HEK293 (cell line): ENCODE data around the gene BCAS3.

Source experiments
- CTCF ChIA-PET: fragments of 350-600 bp; formaldehyde crosslinking; extraction: SDS; loops from one replicate; lab custom pipeline; 2021; ENCODE audit warnings: antibody characterized with exemption; lab: Yijun Ruan, JAX
- POLR2A ChIA-PET: fragments of 300-600 bp; formaldehyde crosslinking; extraction: SDS; loops from one replicate; lab custom pipeline; 2020; ENCODE audit warnings: antibody characterized with exemption, inconsistent platforms; lab: Yijun Ruan, JAX
- H3K27ac ChIP-seq: fragments of 200-500 bp; sonication (Bioruptor generic); 2 replicates; pipeline ENCODE4 v1.5.1; 2014; ENCODE audit warnings: low read depth, low read length, control low read depth, inconsistent platforms; ENCODE audit errors: extremely low read depth
- H3K36me3 ChIP-seq, 2 experiments: fragments of 200-500 bp in 1 of 2; sonication (Bioruptor generic) in 1 of 2; 1 replicate in 1 of 2; 2 replicates in 1 of 2; pipeline ENCODE4 v1.5.1; 2014 to 2017; ENCODE audit warnings: inconsistent platforms in 2 of 2, low read length in 2 of 2; ENCODE audit not compliant: control insufficient read depth in 2 of 2, insufficient read depth in 1 of 2
- H3K4me1 ChIP-seq: fragments of 200-500 bp; sonication (Bioruptor generic); 2 replicates; pipeline ENCODE4 v1.5.1; 2014; ENCODE audit warnings: mild to moderate bottlenecking, low read length, inconsistent platforms; ENCODE audit not compliant: control insufficient read depth, insufficient read depth
- H3K4me3 ChIP-seq: 2 replicates; pipeline ENCODE4 v1.5.1; 2011; ENCODE audit warnings: low read depth, mild to moderate bottlenecking, control low read depth, low read length, moderate library complexity
- H3K9me3 ChIP-seq: fragments of 200-500 bp; sonication (Bioruptor generic); 2 replicates; pipeline ENCODE4 v1.5.1; 2014; ENCODE audit warnings: low read depth, low read length, inconsistent platforms; ENCODE audit not compliant: control insufficient read depth, insufficient read depth
- GLI4 ChIP-seq: fragments of 450-650 bp; formaldehyde crosslinking; IDR thresholded peaks from 2 replicates; pipeline ENCODE4 v1.5.1; 2016; ENCODE audit warnings: missing biosample characterization, missing genetic modification characterization
- HOXA7 ChIP-seq: sonication (generic); formaldehyde crosslinking; IDR thresholded peaks from 2 replicates; pipeline ENCODE4 v1.8.1; 2022; ENCODE audit warnings: missing genetic modification reagents, borderline replicate concordance
- HOXC10 ChIP-seq: sonication (generic); formaldehyde crosslinking; IDR thresholded peaks from 2 replicates; pipeline ENCODE4 v1.8.1; 2023; ENCODE audit warnings: mild to moderate bottlenecking, missing genetic modification reagents
- KLF1 ChIP-seq: fragments of 450-650 bp; formaldehyde crosslinking; IDR thresholded peaks from 2 replicates; pipeline ENCODE4 v1.5.1; 2016; ENCODE audit warnings: missing biosample characterization, missing genetic modification characterization
- OVOL3 ChIP-seq: fragments of 450-650 bp; formaldehyde crosslinking; IDR thresholded peaks from 2 replicates; pipeline ENCODE4 v1.5.1; 2016; ENCODE audit warnings: missing biosample characterization, missing genetic modification characterization
- SCRT1 ChIP-seq: fragments of 450-650 bp; formaldehyde crosslinking; IDR thresholded peaks from 2 replicates; pipeline ENCODE4 v1.5.1; 2016; ENCODE audit warnings: missing biosample characterization, missing genetic modification characterization, borderline replicate concordance
- SCRT2 ChIP-seq: fragments of 450-650 bp; formaldehyde crosslinking; IDR thresholded peaks from 2 replicates; pipeline ENCODE4 v1.5.1; 2016; ENCODE audit warnings: missing biosample characterization, missing genetic modification characterization
- SP3 ChIP-seq: fragments of 450-650 bp; formaldehyde crosslinking; IDR thresholded peaks from 2 replicates; pipeline ENCODE4 v1.5.1; 2016; ENCODE audit warnings: missing biosample characterization, missing genetic modification characterization
- WT1 ChIP-seq: fragments of 450-650 bp; formaldehyde crosslinking; IDR thresholded peaks from 2 replicates; pipeline ENCODE4 v1.5.1; 2016; ENCODE audit warnings: missing biosample characterization, missing genetic modification characterization
- YY2 ChIP-seq: fragments of 450-650 bp; formaldehyde crosslinking; IDR thresholded peaks from 2 replicates; pipeline ENCODE4 v1.5.1; 2016; ENCODE audit warnings: missing biosample characterization, missing genetic modification characterization
- ZBTB17 ChIP-seq: fragments of 450-650 bp; formaldehyde crosslinking; IDR thresholded peaks from 2 replicates; pipeline ENCODE4 v1.5.1; 2016; ENCODE audit warnings: missing biosample characterization, missing genetic modification characterization
- ZBTB21 ChIP-seq: fragments of 450-650 bp; formaldehyde crosslinking; IDR thresholded peaks from 2 replicates; pipeline ENCODE4 v1.5.1; 2017; ENCODE audit warnings: missing biosample characterization, missing genetic modification characterization
- ZFP41 ChIP-seq: fragments of 450-650 bp; formaldehyde crosslinking; IDR thresholded peaks from 2 replicates; pipeline ENCODE4 v1.5.1; 2016; ENCODE audit warnings: missing biosample characterization, missing genetic modification characterization, borderline replicate concordance
- ZNF132 ChIP-seq: fragments of 450-650 bp; formaldehyde crosslinking; IDR thresholded peaks from 2 replicates; pipeline ENCODE4 v1.5.1; 2017; ENCODE audit warnings: missing biosample characterization, missing genetic modification characterization, borderline replicate concordance
- ZNF16 ChIP-seq: fragments of 450-650 bp; formaldehyde crosslinking; IDR thresholded peaks from 2 replicates; pipeline ENCODE4 v1.5.1; 2016; ENCODE audit warnings: low read depth, missing biosample characterization, missing genetic modification characterization
- ZNF214 ChIP-seq: fragments of 450-650 bp; formaldehyde crosslinking; IDR thresholded peaks from 2 replicates; pipeline ENCODE4 v1.5.1; 2017; ENCODE audit warnings: missing biosample characterization, mild to moderate bottlenecking, missing genetic modification characterization, borderline replicate concordance
- ZNF239 ChIP-seq: fragments of 450-650 bp; formaldehyde crosslinking; IDR thresholded peaks from 2 replicates; pipeline ENCODE4 v1.5.1; 2016; ENCODE audit warnings: missing biosample characterization, missing genetic modification characterization
- ZNF311 ChIP-seq: fragments of 450-650 bp; formaldehyde crosslinking; IDR thresholded peaks from 2 replicates; pipeline ENCODE4 v1.5.1; 2017; ENCODE audit warnings: missing biosample characterization, missing genetic modification characterization, borderline replicate concordance
- ZNF341 ChIP-seq: fragments of 450-650 bp; formaldehyde crosslinking; IDR thresholded peaks from 2 replicates; pipeline ENCODE4; 2016; ENCODE audit warnings: low read depth, missing biosample characterization, missing genetic modification characterization
- ZNF433 ChIP-seq: fragments of 450-650 bp; formaldehyde crosslinking; IDR thresholded peaks from 2 replicates; pipeline ENCODE4 v1.5.1; 2016; ENCODE audit warnings: missing biosample characterization, missing genetic modification characterization, low read depth
- ZNF473 ChIP-seq: fragments of 450-650 bp; formaldehyde crosslinking; IDR thresholded peaks from 2 replicates; pipeline ENCODE4 v1.5.1; 2017; ENCODE audit warnings: missing biosample characterization, missing genetic modification characterization
- ZNF560 ChIP-seq: fragments of 450-650 bp; formaldehyde crosslinking; IDR thresholded peaks from 2 replicates; pipeline ENCODE4 v1.5.1; 2017; ENCODE audit warnings: missing biosample characterization, missing genetic modification characterization, borderline replicate concordance
- ZNF561 ChIP-seq: fragments of 450-650 bp; IDR thresholded peaks from 2 replicates; pipeline ENCODE4 v1.5.1; 2018; ENCODE audit warnings: missing biosample characterization, missing genetic modification characterization, borderline replicate concordance
- ZNF658 ChIP-seq: fragments of 450-650 bp; formaldehyde crosslinking; IDR thresholded peaks from 2 replicates; pipeline ENCODE4; 2016; ENCODE audit warnings: missing biosample characterization, missing genetic modification characterization
- ZNF791 ChIP-seq: fragments of 450-650 bp; formaldehyde crosslinking; IDR thresholded peaks from 2 replicates; pipeline ENCODE4 v1.5.1; 2016; ENCODE audit warnings: missing biosample characterization, missing genetic modification characterization
- ZSCAN23 ChIP-seq: fragments of 450-650 bp; formaldehyde crosslinking; IDR thresholded peaks from 2 replicates; pipeline ENCODE4 v1.5.1; 2016; ENCODE audit warnings: missing biosample characterization, missing genetic modification characterization
- TF ChIP-seq, protein P1 (sequence below): fragments of 450-650 bp; formaldehyde crosslinking; IDR thresholded peaks from 2 replicates; pipeline ENCODE4 v1.5.1; 2016; ENCODE audit warnings: missing biosample characterization, missing genetic modification characterization, low read depth
- TF ChIP-seq, protein P2 (sequence below): fragments of 450-650 bp; formaldehyde crosslinking; IDR thresholded peaks from 2 replicates; pipeline ENCODE4 v1.5.1; 2017; ENCODE audit warnings: missing biosample characterization, missing genetic modification characterization
- TF ChIP-seq, protein P3 (sequence below): fragments of 450-650 bp; formaldehyde crosslinking; IDR thresholded peaks from 2 replicates; pipeline ENCODE4 v1.5.1; 2016; ENCODE audit warnings: missing biosample characterization, missing genetic modification characterization, low read depth

Gene BCAS3

DNA sequence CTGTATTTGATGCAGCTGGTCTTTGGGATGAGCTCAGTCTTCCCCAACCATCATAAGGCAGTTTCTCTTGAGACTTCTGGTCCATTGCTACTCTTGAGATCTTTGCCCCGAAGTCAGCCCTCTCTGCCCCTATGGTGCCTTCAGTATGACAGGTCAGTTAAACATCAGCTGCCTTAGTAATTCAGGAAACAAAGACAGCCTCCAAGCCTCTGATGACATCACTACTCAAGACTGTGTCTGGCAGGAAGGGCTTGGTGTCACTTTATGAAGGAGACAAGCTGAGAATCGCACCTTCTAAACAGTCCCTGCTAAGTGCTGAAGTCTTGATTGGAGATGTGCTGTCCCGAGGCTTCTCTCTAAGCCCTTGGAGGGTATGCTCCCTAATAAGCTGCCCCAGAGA lies 617.1 kb downstream of the BCAS3 start (continued):
- TF ChIP-seq SCRT1 (tag by site-specific recombination), result no peak
- TF ChIP-seq ZBTB21 (tag by site-specific recombination), result peak; percentile 67; the same call in 1 of the 2 replicates
- TF ChIP-seq ZFP41 (tag by site-specific recombination), result no peak
- no peak for TF ChIP-seq ZNF658 (tag by site-specific recombination)
- TF ChIP-seq ZNF473 (tag by site-specific recombination), result no peak
- no peak for TF ChIP-seq WT1 (tag by site-specific recombination)
- no peak for TF ChIP-seq HOXA7 (CRISPR knock-in tag)
- TF ChIP-seq, protein P1, sequence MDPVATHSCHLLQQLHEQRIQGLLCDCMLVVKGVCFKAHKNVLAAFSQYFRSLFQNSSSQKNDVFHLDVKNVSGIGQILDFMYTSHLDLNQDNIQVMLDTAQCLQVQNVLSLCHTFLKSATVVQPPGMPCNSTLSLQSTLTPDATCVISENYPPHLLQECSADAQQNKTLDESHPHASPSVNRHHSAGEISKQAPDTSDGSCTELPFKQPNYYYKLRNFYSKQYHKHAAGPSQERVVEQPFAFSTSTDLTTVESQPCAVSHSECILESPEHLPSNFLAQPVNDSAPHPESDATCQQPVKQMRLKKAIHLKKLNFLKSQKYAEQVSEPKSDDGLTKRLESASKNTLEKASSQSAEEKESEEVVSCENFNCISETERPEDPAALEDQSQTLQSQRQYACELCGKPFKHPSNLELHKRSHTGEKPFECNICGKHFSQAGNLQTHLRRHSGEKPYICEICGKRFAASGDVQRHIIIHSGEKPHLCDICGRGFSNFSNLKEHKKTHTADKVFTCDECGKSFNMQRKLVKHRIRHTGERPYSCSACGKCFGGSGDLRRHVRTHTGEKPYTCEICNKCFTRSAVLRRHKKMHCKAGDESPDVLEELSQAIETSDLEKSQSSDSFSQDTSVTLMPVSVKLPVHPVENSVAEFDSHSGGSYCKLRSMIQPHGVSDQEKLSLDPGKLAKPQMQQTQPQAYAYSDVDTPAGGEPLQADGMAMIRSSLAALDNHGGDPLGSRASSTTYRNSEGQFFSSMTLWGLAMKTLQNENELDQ (tag by site-specific recombination), result no peak
- TF ChIP-seq SCRT2 (tag by site-specific recombination), result no peak
- TF ChIP-seq ZNF433 (tag by site-specific recombination), result no peak
- TF ChIP-seq ZBTB17 (tag by site-specific recombination), result no peak
- TF ChIP-seq, protein P2, sequence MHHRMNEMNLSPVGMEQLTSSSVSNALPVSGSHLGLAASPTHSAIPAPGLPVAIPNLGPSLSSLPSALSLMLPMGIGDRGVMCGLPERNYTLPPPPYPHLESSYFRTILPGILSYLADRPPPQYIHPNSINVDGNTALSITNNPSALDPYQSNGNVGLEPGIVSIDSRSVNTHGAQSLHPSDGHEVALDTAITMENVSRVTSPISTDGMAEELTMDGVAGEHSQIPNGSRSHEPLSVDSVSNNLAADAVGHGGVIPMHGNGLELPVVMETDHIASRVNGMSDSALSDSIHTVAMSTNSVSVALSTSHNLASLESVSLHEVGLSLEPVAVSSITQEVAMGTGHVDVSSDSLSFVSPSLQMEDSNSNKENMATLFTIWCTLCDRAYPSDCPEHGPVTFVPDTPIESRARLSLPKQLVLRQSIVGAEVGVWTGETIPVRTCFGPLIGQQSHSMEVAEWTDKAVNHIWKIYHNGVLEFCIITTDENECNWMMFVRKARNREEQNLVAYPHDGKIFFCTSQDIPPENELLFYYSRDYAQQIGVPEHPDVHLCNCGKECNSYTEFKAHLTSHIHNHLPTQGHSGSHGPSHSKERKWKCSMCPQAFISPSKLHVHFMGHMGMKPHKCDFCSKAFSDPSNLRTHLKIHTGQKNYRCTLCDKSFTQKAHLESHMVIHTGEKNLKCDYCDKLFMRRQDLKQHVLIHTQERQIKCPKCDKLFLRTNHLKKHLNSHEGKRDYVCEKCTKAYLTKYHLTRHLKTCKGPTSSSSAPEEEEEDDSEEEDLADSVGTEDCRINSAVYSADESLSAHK (tag by site-specific recombination), result no peak
- TF ChIP-seq ZNF311 (tag by site-specific recombination), result no peak
- TF ChIP-seq ZNF560, result no peak
- TF ChIP-seq SP3 (tag by site-specific recombination), result no peak
- TF ChIP-seq ZNF239 (tag by site-specific recombination), result no peak
- TF ChIP-seq ZNF214 (tag by site-specific recombination), result no peak
- TF ChIP-seq ZNF791 (tag by site-specific recombination), result no peak
- TF ChIP-seq GLI4 (tag by site-specific recombination), result no peak
- TF ChIP-seq ZNF16 (tag by site-specific recombination), result no peak
- TF ChIP-seq KLF1 (tag by site-specific recombination), result no peak
- TF ChIP-seq ZSCAN23, result no peak
- TF ChIP-seq, protein P3, sequence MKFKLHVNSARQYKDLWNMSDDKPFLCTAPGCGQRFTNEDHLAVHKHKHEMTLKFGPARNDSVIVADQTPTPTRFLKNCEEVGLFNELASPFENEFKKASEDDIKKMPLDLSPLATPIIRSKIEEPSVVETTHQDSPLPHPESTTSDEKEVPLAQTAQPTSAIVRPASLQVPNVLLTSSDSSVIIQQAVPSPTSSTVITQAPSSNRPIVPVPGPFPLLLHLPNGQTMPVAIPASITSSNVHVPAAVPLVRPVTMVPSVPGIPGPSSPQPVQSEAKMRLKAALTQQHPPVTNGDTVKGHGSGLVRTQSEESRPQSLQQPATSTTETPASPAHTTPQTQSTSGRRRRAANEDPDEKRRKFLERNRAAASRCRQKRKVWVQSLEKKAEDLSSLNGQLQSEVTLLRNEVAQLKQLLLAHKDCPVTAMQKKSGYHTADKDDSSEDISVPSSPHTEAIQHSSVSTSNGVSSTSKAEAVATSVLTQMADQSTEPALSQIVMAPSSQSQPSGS (tag by site-specific recombination), result peak; percentile 84

DNA sequence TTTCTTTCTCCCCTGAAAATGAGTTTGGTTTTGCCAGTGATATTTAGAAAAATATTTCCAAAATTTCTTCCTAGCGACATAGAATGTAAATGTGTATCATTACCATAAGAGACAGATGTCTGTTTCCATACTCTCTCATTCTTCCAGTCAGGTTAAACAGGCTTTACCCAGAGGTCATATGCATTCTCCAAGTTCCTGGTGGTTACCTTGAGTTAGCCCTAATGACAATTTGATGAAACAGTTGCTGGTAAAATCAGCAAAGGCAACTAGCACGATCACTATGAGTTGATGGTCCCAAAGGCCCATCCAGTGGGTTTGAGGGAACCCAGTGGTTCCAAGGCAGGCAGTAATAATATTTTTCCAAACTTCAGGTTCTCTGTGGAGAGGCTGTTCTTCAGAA lies 618.4 kb downstream of the BCAS3 start:
- no peaks in the 10 kb centered on the region for H3K9me3 ChIP-seq
- H3K4me1 ChIP-seq, result peaks cover 3% of the 10 kb centered on the region; the same call in 1 of the 2 replicates
- CTCF ChIA-PET, result no interaction called here
- TF ChIP-seq ZNF132 (tag by site-specific recombination) (no peak), ZNF341 (no peak), OVOL3 (tag by site-specific recombination) (no peak), ZNF791 (tag by site-specific recombination) (no peak), YY2 (tag by site-specific recombination) (no peak), WT1 (tag by site-specific recombination) (no peak), HOXC10 (CRISPR knock-in tag) (no peak), ZNF561 (tag by site-specific recombination) (no peak), SP3 (tag by site-specific recombination) (no peak)
- TF ChIP-seq, protein P3 (tag by site-specific recombination), result no peak
- TF ChIP-seq, all 188 proteins: peak for 0
- Histone ChIP-seq H3K36me3 (no peaks in the 10 kb centered on the region), H3K4me3 (no peak overlapping the region), H3K27ac (no peak overlapping the region)
- POLR2A ChIA-PET, result no interaction called here
